ENCODE results near the gene MFAP1.
A peak's percentile ranks its signal among the peaks of the same experiment; 100 is the strongest.

DNA sequence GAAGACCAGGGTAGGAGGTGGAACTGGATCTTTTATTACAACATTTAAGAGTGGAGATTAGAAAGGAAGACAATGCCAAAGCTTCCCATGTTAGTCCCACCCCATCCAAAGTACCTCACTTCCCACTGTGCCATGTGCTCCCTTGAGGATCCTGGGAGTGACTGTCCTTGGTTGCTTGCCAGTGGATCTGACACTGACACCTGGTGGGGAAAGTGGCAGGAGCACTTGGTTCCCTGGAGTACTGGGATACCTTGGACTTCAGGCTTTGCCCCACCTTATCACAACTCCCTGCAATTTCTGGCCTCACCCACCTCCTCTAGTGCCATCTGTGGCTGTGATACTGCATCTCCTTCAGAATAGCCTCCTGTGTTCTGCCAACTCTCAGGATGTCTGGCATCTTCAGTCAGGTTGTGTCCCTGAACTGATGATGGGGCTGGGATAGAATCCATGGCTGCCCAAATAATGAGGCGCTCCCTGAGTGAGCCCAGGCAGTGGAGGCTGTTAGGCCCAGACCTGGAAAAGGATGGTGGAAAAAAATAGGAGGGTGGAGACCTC, 49.0 kb downstream of the MFAP1 start:
- TF ChIP-seq, protein P1, sequence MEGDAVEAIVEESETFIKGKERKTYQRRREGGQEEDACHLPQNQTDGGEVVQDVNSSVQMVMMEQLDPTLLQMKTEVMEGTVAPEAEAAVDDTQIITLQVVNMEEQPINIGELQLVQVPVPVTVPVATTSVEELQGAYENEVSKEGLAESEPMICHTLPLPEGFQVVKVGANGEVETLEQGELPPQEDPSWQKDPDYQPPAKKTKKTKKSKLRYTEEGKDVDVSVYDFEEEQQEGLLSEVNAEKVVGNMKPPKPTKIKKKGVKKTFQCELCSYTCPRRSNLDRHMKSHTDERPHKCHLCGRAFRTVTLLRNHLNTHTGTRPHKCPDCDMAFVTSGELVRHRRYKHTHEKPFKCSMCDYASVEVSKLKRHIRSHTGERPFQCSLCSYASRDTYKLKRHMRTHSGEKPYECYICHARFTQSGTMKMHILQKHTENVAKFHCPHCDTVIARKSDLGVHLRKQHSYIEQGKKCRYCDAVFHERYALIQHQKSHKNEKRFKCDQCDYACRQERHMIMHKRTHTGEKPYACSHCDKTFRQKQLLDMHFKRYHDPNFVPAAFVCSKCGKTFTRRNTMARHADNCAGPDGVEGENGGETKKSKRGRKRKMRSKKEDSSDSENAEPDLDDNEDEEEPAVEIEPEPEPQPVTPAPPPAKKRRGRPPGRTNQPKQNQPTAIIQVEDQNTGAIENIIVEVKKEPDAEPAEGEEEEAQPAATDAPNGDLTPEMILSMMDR (IDR thresholded peaks at IDR 0.05): peak; percentile 84
- TF ChIP-seq ZFX (IDR thresholded peaks at IDR 0.05; ENCODE audit: borderline replicate concordance): no peak

Measured in 22Rv1 (cell line).